NB4 (cell line): ENCODE measurements around the gene WNT9B.

ENCODE experiments used
- CTCF ChIP-seq: IDR thresholded peaks from one replicate; pipeline ENCODE4 v1.5.1; 2012; ENCODE audit warnings: low read depth, low read length
- POLR2A ChIP-seq: IDR thresholded peaks from 2 replicates; pipeline ENCODE4 v1.6.1; 2011; ENCODE audit warnings: mild to moderate bottlenecking; ENCODE audit not compliant: insufficient read length; ENCODE audit errors: extremely low read depth

- TF ChIP-seq CTCF: no peak
- no peak for TF ChIP-seq POLR2A
Measured at GRCh38 chr17:46916623-46917022, 65.2 kb downstream of the WNT9B start.
